Retina (tissue), 1 donor: ENCODE results near the gene CHGA.

Experiments
- DNase-seq: peaks from one replicate; pipeline ENCODE4 v3.0.0-alpha.2; 2016

The CHGA gene

DNA sequence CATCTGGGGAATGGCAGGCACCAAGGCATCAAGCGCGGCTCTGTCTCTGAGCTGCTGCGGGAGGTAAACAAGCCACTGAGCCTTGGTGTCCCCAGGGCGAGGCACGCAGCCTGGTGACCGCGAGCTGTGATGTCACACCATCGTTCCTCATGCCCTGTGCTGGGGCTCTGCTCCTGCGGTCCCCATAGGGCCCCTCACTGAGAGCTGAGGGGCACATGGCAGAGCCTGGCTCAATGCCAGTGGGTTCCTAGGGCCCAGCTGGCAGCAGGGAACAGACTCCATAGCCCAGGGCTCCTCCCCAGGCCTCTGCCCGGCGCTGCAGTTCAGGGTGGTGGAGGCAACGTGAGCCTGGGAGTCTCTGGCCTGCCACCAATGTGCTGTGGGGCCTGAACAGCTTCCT lies 22.6 kb downstream of the CHGA start:
- no peak for DNase-seq

DNA sequence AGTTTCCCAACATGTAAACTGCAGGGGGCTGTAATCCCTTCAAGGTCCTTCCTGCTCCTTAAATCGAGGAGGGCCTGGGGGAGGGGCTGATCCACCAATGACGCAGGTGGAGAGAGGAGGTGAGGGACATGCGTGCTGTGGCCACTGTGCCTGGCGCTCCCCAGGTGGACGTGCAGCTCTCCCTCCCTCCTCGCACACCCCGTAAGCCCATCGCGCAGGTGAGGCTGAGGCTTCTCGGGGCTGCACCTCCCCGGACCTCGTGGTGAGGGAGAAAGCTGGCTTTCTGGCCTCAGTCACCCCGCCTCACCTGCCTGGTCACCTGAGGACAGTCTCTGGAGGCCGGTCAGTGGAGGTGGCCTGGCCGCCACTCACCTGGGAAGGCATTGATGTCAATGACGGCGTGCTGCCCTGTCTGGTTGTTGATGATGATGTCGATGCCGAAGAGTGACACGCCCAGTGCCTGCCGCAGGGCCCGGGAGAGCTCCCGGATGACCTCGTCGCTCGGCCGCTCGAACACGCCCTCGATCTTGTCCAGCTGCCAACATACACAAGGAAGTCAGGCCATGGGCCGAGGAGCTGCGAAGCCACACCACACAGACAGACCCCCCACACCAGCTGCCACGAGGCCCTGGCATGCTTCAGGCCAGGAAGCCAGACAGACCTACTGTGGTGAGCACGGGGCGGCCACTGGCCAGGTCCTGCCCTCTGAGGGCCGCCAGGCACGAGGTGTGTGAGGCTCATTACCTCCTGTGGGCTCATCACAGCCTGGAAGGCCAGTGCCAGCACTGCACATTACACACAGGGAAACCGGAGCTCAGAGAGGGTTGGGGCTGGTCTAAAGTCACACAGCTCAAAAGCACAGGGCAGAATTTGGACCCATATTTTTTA lies 23.3 kb downstream of the CHGA start:
- no peak for DNase-seq

DNA sequence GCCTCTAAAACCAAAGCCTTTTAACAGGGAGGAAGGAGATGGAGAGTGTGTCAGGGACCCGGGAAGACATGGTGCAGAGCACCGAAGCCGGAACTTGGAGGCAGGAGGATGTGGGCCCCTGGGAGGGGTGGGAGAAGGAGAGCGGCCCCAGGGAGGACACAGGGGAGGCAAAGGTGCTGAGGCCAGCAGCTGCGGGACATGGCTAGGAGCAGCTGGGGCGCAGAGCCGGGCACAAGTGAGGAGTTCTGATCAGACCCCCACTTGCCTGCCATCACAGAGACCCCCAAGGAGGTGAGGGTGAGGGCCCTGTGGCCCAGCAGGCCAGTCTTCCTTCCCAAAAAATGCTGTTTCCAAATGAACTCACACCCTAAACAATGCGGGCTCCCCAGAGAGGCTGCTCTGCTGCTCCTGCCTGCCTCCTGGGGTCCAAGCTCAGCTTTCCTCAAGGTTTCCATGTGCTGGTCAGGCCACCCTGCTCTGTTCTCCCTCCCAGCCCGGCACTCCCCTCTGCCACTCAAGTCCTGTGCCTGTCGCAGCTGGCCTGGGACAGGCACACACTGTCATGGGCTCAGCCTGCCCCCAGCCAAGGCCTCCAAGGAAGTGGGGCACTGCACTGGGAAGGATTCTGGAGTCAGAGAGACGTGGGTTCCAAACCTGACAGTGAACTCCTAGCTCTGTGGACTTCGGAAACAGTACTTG lies 24.0 kb downstream of the CHGA start:
- no peak for DNase-seq

DNA sequence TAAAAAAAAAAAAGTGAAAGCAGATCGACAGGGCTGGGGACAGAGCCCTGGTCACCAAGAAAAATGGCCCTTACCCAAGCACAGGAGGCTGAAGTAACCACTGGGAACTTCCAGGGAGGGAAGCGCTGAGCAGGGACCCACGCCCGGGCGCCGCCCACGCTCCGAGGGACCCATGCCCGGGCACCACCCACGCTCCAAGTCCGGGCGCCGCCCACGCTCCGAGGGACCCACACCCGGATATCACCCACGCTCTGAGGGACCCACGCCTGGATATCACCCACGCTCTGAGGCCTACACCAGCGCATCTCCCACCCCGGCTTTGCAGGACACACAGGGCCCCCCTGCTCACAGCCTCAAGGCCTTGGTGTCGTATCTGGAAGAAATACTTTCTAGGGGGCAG lies 25.7 kb downstream of the CHGA start:
- DNase-seq: no peak

DNA sequence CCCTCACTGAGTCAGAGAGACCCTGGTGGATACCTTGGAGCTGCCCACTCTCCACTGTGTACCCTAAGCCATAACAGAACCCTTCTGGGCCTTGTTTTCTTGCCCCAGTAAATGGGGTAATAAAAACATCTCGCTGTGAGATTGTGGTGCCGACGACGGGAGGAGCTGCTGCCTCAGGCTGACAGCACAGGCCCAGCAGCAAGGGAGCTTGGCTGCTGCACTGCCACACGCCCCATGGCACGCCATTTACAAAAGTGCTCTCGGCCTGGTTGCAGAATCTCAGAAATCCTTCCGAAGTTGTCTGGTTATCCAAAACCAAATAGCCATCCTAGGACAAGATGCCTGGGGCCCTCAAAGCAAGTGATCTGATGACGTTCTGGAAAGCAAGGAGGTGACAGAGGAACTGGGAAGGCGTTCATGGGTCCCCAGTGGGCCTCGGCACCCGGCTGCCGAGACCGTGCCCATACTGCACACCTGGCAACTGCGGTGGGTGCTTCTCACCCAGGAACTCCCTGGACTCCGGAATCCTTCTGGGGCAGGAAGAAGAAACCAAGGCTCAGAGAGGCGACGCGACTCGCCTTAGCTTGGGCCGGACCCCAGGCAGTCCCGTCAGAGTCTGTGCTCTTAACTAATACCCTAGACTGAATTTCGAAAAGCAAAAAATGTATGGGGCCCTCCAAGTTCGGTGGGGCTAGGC lies 26.7 kb downstream of the CHGA start:
- no peak for DNase-seq

DNA sequence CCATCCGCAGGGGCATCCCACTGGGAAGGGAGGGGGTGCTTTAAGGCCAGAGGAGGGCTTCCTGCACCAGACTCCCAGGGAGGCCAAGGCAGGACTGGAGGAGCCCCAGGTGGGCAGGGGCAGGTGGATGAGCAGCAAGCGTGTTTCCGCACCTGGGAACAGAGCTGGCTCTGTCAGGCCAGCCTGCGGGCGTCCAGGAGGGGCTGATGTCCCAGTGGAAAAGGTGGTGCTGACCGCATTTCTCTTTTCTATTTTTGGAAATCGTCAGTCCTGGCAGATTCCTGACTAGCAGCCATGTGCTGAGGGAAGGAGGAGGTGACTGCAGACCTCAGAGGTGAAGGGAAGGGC lies 27.2 kb downstream of the CHGA start:
- DNase-seq: no peak

DNA sequence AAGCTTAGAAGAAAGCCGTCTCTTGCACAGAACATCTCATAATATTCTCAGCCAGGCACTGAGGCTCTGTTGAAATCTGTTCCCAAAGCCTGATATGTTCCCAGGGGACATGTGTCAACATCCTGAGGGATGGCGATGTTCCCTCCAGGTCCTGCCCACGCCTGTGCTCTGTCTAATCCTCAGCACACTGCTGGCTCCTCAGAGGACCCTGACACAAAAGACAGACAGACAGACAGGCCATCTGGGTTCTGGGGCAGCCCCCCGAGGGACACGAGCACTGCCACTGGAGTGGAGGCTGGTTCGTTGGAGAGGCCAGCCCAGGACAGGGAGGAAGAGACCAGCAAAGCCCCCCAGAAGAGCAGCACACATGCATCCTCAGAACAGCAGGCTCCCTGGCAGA lies 27.8 kb downstream of the CHGA start:
- DNase-seq: no peak

DNA sequence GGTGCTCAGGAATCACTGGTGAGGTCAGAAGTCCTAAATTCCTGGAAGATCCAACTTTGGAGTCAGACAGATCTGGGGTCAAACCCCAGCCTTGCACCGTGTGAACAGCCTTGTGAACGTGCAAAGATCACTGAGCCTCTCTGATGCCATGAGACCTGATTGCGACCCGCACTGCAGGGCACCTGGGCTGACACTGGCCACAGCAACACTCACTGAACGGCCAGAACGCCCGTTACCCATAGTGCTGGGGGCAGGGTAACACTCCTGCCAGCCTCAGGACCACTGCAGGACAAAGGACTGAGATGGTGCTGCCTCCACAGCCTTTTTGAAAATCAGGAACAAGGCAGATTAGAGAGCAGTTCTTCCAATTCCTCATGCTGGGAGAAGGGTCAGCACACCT lies 28.3 kb downstream of the CHGA start:
- no peak for DNase-seq

DNA sequence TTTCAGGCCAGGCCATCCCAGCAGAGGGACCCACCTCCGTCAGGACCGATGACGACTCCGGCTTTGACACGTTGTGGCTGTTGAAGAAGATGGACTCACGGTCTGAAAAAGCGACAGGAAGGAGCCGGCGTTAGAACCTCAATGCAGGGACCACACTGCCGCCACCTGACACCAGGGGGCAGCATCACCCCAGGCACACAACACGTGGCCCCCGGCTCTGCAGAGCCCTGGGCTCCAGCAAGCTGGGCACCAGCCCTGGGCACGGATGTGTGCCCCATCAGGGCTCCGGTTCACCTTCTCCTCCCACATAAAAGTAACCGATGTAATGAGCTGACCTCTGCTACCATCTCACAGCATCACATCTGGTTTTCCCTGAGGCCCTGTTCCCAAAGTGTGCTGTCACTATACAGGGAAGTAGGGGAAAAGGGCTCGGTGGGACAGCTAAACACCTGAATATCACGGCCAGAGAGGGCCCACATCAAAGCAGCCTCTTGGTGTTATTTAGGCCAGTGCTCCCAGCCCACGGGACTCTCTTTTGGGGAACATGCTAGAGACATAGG lies 29.0 kb downstream of the CHGA start:
- peak; percentile 89 for DNase-seq

DNA sequence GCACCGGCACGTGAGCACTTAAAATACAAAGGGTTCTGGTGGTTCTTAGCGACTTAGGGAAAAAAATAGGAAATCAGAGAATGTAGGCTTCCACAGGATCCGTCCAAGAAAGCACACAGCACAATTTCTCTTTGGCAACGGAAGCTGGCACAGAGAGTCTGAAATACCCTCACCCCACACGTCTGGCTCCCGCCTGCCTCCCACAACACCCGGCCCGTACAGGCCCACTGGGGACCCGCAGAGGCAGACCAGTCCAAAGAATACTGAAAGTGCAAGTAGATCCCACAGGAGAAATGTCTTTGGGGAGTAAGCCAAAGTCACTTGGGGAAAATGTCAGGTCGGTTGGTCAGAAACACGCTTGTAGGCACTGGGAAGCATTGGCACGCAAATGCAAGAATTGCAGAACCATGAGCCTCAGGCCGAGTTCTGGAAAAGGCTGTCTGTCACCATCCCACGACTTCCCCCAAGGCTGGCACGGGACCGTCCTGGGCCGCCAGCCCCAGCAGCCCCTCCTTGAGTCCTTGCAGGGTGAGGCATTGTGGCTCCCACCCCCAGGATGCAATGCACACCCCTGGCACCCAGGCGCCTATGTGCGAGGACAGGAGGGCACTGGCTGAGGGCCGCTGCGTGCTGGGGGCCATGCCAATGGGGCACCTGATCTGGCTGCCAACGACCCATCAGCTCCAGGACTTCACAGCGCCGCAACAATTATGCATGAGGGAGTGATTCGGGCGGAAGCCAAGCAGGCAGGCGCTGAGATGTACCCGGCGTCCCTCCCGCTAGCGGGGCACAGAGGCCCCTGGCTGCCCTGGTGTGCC lies 29.7 kb downstream of the CHGA start:
- no peak for DNase-seq

DNA sequence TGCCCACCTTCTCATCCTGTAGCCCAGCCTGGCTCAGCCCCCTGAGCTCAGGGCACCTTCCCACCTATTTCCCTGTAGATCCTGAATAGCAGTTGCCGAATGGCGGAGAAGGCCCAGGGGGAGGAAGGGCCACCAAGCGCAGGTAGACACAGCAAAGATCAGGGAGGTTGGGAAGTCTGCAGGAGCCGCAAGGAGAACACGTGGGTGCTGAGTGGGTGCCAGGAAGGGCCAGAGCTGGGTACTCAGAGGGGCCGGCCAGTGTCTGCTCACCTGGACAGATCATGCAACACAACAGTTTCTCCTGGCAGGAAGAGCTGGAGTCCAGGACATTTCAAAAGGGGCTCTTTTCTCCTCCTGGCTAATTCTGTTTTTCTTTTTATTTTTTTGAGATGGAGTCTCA lies 30.6 kb downstream of the CHGA start:
- no peak for DNase-seq

DNA sequence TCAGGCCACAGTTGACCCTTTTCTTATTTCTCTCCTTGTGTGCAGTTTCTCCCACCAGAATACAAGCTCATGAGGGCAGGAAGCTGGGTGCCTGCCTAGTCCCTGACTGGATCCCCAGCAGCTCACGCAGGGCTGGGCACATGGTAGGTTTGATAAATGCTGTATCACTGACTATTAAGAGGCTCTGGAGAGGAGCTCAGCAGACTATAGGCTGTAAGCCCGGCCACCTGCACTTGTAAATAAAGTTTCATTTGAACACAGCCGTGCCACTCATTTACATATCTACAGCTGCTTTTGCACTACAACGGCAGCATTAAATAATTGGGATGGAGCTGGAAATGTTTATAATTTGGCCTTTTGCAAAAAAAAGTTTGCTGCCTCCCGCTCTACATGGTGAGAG lies 32.0 kb downstream of the CHGA start:
- no peak for DNase-seq

DNA sequence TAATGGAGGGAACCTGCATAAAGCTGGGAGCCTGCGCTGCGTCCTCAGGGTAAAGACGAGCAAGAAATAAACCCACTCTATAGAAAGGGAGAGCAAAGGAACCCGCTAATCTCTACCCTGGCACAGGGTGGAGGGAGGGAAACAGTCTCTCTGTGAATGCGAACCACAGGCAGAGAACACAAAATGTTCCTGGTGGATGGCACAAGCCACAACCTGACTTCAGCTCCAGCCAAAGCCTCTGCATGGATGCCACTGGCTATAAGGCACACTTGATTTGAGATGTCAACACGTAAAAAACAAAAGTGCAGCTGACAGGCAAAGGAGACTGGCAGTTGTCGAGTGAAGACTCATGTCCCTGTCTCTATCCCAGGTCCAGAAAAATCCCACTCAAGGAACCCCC lies 32.4 kb downstream of the CHGA start:
- DNase-seq: no peak

DNA sequence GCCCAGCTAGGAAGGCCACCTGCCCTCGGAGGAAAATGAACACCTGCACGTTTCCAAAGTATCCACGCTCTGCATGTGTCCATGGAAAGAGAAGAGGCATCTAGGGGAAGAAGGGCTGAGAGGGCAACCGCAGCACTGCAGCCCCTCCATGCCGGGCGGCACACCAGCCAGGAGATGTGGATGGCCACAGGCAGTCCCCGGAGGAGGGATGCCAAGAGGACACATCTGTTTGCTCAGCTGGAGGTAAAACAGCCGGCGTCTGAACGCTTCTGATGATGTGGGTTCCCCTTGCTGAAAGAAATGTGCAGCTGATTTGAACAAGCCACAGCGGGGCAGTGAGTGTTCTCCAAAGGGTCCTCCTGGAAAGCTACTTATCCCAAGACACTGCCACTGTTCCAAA lies 34.0 kb downstream of the CHGA start:
- peak; percentile 38 for DNase-seq

DNA sequence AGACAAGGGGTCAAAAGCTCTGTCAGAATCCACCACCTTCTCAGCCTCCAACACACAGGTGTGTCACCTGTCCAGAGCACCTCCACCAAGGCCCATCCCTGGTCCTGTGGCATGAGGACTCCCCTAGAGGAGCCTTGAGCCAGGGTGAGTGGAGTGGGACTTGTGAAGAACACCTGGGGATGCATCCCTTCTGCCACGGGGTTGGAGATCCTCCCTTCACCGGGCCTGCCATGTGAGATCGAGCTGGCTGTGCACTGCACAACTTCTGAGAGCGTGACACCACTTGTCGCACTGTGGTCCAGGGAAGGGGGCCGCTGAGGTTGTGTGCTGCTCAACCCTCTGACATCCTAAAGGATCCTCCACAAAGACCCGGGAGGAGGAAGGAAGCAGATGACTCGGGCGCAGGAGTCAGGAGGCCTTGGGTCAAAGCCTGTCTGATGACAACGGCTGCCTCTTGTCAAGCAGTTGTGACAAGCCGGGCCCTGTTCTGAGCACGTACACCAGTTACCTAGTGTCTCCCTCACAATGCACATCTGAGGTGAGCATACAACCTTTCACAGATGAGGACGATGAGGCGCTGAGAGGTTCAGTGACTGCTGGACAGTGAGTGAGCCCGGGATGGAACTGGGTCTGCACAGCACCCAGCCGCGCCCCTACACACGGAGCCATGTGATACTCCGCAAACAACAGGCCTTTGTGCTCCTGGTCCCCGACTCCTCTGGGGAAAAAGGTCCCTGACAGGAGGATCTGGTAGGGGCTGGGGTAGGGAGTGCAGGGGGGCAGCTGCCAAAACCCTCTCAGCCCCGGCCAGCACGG lies 35.6 kb downstream of the CHGA start:
- DNase-seq: no peak

DNA sequence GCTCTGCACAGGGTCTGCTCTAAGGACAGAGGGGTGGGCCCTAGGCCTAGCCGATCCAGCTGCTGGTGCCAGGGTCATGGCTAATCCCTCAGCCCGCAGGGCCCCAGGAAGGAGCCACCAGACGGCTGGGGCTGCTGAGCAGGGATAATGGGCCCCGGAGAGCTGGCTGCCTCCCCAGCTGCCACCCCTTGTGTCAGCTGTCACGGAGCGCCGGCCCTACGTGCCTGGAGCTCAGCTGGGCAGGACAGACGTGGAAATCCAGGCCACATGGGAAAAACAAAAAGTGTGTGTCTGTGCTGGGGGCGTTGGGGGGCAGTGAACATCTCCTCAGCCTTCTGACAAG lies 36.2 kb downstream of the CHGA start:
- peak; percentile 89 for DNase-seq

DNA sequence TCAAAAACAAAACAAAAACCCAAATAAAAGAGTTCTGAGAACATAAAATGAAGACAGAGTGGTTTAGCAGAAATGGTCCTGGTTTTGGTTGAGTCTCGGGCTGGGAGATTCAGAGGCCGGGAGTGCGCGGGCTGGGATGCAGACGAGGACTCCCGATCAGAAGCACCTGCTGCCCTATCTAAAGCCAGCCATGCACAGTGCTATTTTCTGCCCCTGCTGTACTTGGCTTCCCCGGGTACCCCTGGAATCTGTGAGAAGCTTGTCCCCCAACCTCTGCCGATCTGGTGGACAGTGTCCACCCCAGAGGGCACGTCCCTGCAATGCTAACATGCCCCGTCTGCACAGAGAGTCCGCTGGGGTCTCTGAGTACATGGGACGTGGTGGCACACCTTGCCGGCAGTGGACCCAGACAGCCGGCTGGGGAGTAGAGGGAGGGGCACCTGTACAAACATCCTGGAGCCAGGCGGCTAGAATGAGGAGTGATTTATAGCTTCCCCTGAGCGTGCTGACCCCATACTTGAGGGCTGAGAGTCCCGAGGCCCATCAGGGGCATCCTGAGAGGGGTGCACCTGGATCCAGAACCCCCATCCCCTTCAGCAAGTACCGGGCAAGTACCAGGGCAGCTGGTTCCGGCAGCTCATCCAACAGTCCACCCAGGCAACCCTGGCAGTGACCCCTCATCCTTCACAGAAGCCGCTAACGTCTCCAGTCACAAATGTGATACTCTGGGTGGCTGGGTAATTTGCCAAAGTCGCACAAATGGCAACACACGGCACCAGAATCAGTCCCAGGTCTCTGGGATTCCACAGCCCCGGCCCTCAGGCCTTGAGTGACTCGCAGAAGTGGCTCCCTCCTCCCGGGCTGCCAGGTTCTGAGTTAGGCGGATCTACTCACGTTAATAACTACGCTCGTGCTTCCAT lies 37.1 kb downstream of the CHGA start:
- no peak for DNase-seq

DNA sequence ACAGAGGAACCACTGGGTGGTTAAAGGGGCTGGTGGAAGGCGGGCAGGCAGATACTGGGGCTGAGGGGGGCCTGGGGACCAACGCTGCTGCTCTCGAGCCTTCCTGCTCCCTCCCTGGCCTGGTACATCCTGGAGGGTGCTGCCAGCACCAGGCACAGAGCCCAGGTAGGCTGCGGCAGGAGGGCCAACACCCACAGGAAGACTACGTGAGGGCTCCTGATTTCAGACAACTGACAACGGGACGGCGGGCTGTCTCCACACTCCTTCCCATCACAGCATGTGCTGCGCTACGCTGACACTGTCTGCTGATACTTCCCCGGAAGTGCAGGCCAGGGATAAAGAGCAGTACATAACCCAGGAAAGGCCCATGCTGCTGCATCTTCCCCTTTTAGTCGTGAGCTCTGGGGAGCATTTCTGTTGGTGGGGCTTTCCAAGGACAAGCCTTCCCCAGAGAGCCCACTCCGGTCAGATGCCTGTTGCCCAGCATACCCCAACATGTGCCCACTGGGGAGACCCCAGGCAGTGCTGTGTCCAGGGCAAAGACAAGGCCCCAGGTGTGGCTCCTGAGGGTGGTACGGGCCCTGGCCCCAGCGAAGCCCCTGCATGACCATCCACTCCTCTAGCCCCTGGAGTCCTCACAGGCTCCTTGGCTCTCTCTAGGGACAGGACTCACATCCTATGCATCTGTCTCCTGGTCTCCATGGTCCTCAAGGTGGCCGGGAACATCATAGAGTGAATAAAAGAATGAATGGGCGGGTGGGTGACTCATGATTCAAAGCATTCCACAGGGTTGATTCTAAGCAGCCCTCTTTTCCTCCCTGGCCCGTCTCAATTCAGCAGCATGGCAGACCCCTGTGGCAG lies 38.0 kb downstream of the CHGA start:
- DNase-seq: no peak

DNA sequence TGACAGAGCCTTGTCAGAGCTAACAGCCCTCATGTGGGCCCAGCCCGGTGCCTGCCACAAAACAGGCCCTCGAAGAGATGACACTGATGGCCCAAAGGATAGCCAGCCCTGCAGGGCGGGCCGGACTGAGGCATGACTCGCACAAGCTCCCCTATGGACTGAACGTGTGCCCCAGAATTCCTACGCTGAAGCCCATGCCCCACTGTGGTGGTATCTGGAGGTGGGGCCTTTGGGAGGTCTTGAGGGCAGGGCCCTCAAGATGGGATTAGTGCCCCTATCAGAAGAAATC lies 38.6 kb downstream of the CHGA start:
- no peak for DNase-seq
